Esophagus muscularis mucosa (tissue), 4 donors: ENCODE results near the gene PCGF5.

Source experiments
- EP300 ChIP-seq: sonication (generic); formaldehyde crosslinking; IDR thresholded peaks from one replicate; pipeline ENCODE4 v1.6.1; 2017; ENCODE audit warnings: antibody characterized with exemption
- POLR2A ChIP-seq: fragments of 450-650 bp; IDR thresholded peaks from one replicate; pipeline ENCODE4 v1.6.1; 2017; ENCODE audit warnings: antibody characterized with exemption, moderate library complexity, mild to moderate bottlenecking, low read depth
- POLR2AphosphoS5 ChIP-seq, 2 donors: sonication (generic); formaldehyde crosslinking; IDR thresholded peaks; one replicate each; pipeline ENCODE4 v1.6.1; 2017; ENCODE audit warnings: antibody characterized with exemption in 2 of 2
- TF ChIP-seq, protein P1 (sequence below), 3 experiments: fragments of 200-600 bp in 2 of 3; fragments of 450-650 bp in 1 of 3; sonication (generic) in 2 of 3; IDR thresholded peaks; one replicate each; pipeline ENCODE4 v1.5.1; 2017 to 2019; ENCODE audit warnings: antibody characterized with exemption in 3 of 3, mild to moderate bottlenecking in 2 of 3, moderate library complexity in 1 of 3

DNA sequence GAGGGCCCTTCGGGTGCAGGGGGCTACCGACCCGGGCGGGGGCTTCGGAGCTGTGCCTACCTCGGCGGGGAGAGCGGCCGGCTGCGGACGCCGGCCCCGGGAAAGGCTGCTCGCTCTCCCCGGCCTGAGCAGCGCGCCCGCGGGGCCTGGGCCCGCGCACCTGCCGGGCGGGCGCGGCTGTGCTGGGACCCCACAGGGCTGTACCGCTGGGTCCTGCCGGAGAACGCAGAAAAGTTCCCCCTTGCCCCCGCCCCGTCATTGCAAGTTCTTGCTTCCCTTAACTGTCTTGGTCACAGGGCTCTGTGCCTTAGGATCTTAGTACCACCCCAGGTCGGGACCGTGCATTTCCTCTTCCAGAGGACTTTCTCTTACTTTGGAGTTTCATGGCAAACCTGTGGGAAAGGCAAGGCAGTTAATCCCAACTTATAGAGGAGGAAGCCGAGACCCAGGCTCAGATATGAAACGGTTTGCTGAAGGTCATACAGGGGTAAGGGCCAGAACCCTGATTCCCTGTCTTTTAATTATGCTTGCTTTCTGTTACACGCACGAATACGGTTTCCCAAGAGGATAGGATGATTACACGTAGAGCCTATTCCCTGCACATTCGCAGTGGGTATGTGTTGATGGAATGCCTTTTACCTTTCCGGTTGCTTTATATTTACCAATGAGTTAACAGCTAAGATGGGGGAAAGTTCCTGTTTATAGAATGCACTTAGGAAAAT lies 652 bp downstream of the PCGF5 start:
- TF ChIP-seq, protein P1, sequence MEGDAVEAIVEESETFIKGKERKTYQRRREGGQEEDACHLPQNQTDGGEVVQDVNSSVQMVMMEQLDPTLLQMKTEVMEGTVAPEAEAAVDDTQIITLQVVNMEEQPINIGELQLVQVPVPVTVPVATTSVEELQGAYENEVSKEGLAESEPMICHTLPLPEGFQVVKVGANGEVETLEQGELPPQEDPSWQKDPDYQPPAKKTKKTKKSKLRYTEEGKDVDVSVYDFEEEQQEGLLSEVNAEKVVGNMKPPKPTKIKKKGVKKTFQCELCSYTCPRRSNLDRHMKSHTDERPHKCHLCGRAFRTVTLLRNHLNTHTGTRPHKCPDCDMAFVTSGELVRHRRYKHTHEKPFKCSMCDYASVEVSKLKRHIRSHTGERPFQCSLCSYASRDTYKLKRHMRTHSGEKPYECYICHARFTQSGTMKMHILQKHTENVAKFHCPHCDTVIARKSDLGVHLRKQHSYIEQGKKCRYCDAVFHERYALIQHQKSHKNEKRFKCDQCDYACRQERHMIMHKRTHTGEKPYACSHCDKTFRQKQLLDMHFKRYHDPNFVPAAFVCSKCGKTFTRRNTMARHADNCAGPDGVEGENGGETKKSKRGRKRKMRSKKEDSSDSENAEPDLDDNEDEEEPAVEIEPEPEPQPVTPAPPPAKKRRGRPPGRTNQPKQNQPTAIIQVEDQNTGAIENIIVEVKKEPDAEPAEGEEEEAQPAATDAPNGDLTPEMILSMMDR (IDR thresholded peaks at IDR 0.05), result no peak
- no peak for TF ChIP-seq POLR2A
- TF ChIP-seq EP300, result no peak
- TF ChIP-seq POLR2AphosphoS5 (IDR thresholded peaks at IDR 0.05), result no peak
